A549 (cell line): ENCODE data around the gene CHSY3.

Experiments used
- BHLHE40 ChIP-seq: IDR thresholded peaks from 2 replicates; pipeline ENCODE4 v1.6.1; 2012; ENCODE audit warnings: low read depth, low read length, inconsistent platforms
- CTCF ChIP-seq: fragments of >200 bp; sonication (Bioruptor Twin); formaldehyde crosslinking; IDR thresholded peaks from 3 replicates; pipeline ENCODE4 v1.5.1; 2016
- E2F6 ChIP-seq: IDR thresholded peaks from 2 replicates; pipeline ENCODE4 v1.6.1; 2012; ENCODE audit warnings: low read depth, borderline replicate concordance
- EP300 ChIP-seq, 2 experiments: fragments of >200 bp; sonication (Bioruptor Twin); formaldehyde crosslinking; IDR thresholded peaks; 2 replicates in 1 of 2; 3 replicates in 1 of 2; pipeline ENCODE4 v1.6.1; 2016 to 2017
- POLR2A ChIP-seq: IDR thresholded peaks from 2 replicates; pipeline ENCODE4 v1.6.1; 2012; ENCODE audit warnings: mild to moderate bottlenecking, low read length
- RAD21 ChIP-seq, 2 experiments: fragments of >200 bp in 1 of 2; sonication (Bioruptor Twin) in 1 of 2; formaldehyde crosslinking in 1 of 2; IDR thresholded peaks in 1 of 2; conservative IDR thresholded peaks in 1 of 2; 2 replicates in 1 of 2; 3 replicates in 1 of 2; pipeline ENCODE4 v1.6.1; 2012 to 2018; ENCODE audit warnings: inconsistent platforms in 1 of 2
- RNF2 ChIP-seq: fragments of 200-600 bp; sonication (generic); IDR thresholded peaks from 2 replicates; pipeline ENCODE4 v1.6.1; 2016; ENCODE audit warnings: low read depth, mild to moderate bottlenecking, antibody characterized with exemption, moderate library complexity, borderline replicate concordance
- SREBF2 ChIP-seq: fragments of 450-650 bp; IDR thresholded peaks from 2 replicates; pipeline ENCODE4 v1.6.1; 2014; ENCODE audit warnings: mild to moderate bottlenecking, moderate library complexity

GRCh38 chr5:130078661-130079060 is 174.4 kb downstream of the CHSY3 start:
- TF ChIP-seq E2F6 = no peak
- no peak for TF ChIP-seq CTCF
- no peak for TF ChIP-seq RNF2
- TF ChIP-seq SREBF2 = no peak
- TF ChIP-seq RAD21 (conservative IDR thresholded peaks at IDR 0.05 in 1 of 2, IDR thresholded peaks at IDR 0.05 in 1 of 2) = no peak
- no peak for TF ChIP-seq BHLHE40
- no peak for TF ChIP-seq POLR2A
- TF ChIP-seq EP300 (IDR thresholded peaks at IDR 0.05) = no peak
